Measurements from ENCODE around the gene ANKRD10.
"Not testable (repeated sequence)": the region's sequence is repeated elsewhere in the genome, so short reads cannot be mapped to it uniquely, and the experiment has no call there.

Gene ANKRD10

DNA sequence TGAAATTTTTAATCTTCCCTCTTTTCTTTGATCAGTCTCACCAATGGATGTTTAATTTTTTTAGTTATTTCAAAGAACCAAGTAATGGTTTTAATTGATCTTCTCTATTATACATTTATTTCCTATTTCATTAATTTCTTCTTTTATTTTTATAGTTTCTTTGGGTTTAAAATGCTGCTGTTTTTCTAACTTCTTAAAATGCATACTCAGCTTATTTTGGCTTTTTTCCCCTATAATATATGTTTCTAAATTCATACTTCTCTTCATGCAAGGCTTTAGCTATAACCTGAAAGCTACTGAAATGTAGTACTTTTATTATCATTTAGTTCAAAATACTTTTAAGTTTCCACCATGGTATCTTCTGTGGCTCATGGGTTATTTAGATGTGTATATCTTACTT lies 53.9 kb downstream of the ANKRD10 start:
- DNase-seq, result no peak

DNA sequence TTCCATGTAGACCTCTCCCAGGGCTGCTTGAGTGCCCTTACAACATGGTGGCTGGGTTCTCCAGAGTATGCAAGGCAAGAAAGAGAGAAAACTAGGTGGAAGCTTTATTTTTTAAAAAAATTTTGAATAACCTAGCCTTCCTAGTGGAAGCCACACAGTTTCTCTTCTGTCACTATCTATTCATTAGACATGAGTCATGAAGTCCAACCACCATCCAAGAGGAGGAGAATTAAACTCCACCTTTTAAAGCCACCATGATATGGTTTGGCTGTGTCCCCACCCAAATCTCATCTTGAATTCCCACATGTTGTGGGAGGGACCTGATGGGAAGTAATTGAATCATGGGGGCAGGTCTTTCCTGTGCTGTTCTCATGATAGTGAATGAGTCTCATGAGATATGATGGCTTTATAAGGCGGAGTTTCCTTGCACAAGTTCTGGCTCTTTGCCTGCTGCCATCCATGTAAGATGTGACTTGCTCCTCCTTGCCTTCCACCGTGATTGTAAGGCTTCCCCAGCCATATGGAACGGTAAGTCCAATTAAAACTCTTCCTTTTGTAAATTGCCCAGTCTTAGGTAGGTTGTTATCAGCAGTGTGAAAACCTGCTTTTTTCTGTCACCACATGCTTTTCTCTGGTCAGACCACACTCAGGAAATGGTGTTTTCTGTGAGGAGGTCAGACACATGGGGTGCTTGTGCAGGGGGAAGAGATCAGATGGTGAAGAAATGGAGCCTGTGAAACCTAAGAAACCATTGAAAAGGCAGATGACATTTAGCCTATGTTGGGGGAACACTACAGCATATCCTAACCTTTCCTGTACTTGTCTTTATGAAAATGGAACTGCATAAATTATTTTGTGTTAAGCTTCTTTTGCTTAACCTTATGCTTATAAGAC lies 57.7 kb downstream of the ANKRD10 start:
- DNase-seq, result no peak

- DNase-seq, result no peak
Observed at GRCh38 chr13:110855363-110855762, 59.5 kb downstream of the ANKRD10 start.

DNA sequence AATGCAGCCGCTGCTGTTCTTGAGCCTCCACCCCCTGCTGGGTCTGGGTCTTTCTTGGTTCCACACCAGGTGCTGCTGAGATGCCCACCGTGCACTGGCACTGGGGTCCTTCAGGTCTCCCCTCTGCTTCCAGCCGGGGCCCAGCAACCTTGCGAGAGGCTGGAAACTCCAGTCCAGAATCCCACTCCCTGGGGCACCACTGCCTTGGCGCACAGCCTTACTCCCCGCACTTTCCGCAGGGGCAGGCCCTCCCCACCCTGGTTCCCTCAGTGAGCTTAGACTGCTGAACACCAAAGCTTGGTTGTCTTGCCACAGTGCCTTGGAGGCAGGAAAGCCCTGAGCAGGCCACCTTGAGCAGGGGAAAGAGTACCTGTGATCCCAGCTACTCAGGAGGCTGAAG lies 60.0 kb downstream of the ANKRD10 start:
- no peak for DNase-seq

GRCh38 chr13:110853235-110853721 lies 61.6 kb downstream of the ANKRD10 start:
- DNase-seq, result peak; percentile 11

- DNase-seq, result no peak
Observed at GRCh38 chr13:110850840-110851239, 64.0 kb downstream of the ANKRD10 start.

DNA sequence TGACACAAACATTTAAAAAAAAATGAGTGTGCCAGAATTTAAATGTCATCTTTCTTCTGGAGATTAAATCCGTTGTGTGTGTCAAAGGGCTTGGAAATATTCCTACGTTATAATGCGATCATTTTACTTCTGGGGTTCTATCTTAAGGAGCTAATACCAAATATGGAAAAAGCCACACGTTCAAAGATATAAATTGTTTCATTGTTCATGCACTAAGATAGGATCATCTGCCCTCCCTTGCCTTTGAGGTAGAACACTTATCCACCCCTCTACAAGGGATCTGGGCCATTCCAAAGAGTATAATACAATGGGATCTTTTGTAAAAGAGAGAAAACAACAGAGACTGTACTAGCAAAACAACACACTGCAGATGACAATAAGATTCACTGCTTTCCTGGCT lies 64.9 kb downstream of the ANKRD10 start:
- DNase-seq, result no peak

GRCh38 chr13:110845520-110845919 lies 69.3 kb downstream of the ANKRD10 start:
- DNase-seq, result no peak

DNA sequence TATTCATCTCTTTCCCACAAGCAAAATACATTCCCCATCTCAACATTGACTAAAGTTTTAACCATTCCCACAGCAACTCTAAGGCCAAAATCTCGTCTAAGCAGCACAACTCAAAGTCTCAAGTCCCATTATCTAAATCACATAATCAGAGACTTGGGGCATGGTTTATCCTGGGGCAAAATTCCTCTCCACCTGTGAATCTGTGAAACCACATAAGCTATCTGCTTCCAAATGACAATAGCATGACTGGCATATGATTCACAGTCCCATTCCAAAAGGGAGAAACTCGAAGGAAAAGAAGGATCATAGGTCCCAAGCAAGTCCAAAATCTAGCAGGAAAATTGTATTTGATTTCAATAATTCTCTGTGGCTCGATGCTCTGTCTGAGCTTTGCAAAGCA lies 73.0 kb downstream of the ANKRD10 start:
- no peak for DNase-seq

DNA sequence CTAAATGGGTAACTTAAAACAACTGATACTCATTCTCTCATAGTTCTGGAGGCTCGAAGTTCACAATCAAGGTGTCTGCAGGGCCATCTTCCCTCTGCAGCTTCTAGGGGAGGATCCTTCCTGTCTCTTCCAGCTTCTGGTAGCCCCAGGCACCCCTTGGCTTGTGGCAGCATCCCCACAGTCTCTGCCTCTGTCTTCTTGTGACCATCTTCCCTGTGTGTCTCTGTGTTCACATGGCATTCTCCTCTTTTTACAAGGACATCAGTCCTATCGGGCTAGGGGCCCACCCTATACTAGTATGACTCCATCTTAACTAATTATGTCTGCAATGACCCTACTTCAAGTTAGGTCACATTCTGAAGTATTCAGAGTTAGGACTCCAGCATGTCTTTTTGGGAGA lies 73.5 kb downstream of the ANKRD10 start:
- no peak for DNase-seq

DNA sequence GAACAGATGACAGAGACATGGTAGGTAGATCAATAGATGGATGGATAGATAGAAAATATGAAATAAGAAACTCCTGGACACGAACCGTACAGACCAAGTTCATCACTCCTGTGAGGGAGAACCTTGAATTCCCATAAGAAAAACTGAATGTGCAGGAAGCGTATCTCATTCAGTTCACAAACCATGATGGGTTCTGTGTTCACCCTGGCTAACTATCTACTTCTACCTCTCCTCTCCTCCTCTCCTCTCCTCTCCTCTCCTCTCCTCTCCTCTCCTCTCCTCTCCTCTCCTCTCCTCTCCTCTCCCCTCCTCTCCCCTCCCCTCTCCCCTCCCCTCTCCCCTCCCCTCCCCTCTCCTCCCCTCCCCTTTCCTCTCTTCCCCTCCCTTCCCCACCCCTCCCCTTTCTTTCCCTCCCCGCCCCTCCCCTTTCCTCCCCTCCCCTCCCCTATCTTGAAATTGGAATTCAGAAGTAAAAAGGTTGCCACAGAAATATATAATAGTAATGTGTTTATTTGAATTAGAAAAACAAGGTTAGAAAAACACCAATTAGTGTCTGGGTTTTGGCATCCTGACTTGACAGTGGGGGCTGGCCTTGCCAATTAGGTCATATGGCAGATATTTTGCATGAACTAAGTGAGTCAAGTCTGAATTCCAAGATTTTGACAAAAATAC lies 75.9 kb downstream of the ANKRD10 start:
- DNase-seq, result no peak

DNA sequence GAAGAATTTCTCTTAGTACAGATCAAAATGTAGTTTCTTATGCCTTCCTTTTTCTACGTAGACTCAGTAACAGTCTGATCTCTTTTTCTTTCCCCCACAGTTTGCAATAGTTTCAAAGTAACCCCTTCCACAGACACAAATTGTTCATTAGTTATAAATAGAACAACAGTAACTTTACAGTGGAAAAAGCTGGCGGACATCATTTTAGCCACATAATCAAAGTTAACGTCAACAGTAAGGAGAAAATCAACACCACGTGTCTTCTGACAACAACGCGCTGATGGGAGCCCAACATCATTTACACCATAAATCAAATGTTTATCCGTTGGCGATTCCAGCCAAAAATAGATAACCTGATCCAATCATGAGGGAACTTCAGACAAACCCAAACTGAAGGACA lies 76.8 kb downstream of the ANKRD10 start:
- DNase-seq, result no peak

GRCh38 chr13:110837397-110838061 lies 77.3 kb downstream of the ANKRD10 start:
- not testable (repeated sequence) for DNase-seq

DNA sequence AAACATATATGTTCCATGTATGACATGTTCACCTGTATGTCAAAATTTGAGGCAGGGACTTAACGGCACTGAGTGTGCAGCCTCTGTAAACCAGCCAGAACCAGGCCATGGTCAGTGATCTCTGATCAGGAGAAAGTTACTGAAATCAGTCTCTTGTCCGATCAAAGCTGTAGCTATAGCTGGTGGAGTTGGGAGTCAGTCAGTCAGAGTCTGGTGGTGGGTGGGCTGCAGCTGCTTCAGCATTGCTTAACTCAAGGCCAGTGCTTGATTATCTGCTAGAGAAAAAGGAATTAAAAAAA lies 78.3 kb downstream of the ANKRD10 start:
- DNase-seq, result no peak

GRCh38 chr13:110835721-110836604 lies 78.9 kb downstream of the ANKRD10 start:
- no peak for DNase-seq

GRCh38 chr13:110834572-110834971 lies 80.3 kb downstream of the ANKRD10 start:
- DNase-seq, result no peak

- no peak for DNase-seq
Observed at GRCh38 chr13:110832531-110832930, 82.3 kb downstream of the ANKRD10 start.

DNA sequence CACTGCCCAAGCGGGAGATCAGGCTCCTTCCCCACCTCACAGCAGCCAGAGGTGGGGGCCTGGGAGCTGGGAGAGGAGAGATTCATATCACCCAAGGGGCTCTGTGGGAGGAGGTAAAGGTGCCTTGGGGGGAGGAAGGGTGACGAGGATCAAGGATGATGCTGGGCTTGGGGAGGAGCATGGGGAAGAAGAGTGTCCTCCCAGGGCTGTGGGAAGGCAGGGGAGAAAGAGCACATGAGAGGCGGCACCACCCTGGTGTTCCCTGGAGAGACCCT lies 82.7 kb downstream of the ANKRD10 start:
- DNase-seq, result no peak

DNA sequence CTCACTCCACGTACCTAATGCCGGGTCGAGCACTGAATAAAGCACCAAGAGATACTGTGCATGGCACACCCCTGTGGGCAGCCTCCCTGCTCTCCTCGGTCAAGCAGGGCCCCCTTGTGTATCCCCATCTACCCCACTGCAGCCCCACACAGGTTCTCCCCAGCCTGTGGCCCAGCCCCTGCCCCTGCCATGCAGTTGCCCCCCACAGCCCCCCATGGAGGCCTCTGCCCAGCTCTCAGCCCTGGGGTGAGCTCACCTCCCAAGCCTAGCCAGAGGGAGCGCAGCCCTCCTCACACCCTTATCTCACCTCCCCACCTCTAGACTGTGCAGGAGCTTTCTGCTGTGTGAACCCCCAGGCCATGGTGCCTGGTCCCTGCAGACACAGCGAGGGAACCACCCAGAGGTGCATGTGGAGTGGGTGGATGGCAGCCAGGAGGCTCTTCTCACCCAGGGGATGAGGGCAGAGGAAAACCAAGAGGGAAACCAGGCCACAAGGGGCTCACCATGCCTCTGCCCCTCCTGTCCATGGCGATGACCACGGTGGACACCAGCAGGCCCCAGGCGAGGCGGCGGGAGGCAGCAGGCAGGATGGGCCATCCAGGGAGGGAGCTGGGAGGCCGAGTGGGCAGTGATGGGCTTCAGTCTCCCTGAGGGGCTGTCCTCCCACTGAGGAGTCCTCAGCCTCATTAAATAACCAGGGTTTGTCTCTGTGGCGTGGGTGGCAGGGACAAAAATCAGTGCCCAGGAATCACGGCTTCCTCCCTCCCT lies 83.2 kb downstream of the ANKRD10 start:
- DNase-seq, result no peak

GRCh38 chr13:110830800-110831371 lies 84.0 kb downstream of the ANKRD10 start:
- no peak for DNase-seq

- DNase-seq, result no peak
Observed at GRCh38 chr13:110830331-110830730, 84.5 kb downstream of the ANKRD10 start.

DNA sequence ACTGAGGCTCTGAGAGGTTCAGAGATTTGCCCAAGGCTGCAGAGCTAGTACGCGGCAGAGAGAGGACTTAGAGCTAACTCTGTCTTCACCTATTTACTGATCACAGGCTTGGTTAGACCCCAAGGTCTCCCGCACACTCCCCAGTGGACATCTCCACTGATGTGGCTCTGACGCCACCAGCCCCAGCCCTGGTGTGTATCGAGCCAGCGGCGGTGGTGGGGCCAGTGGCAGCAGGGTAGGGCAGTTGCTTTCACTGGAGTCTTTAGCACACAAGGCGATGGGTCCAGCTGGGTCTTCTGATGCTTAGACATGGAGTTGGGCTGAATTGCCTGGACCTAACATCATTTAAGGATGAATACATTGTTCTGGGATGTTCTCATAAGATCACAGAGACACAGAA lies 85.4 kb downstream of the ANKRD10 start:
- no peak for DNase-seq
